Choroid plexus epithelial cell (primary cell): ENCODE data around the gene WBP1.

ENCODE experiments used
- DNase-seq: peaks from one replicate; pipeline ENCODE4 v3.0.0-alpha.2; 2010; ENCODE audit warnings: low read depth
- H3K4me3 ChIP-seq: 2 replicates; pipeline ENCODE4 v1.5.1; 2011; ENCODE audit warnings: low read depth, mild to moderate bottlenecking, control low read depth, low read length, moderate library complexity
- TF ChIP-seq, protein P1 (sequence below): conservative IDR thresholded peaks from 2 replicates; pipeline ENCODE4 v1.5.1; 2011; ENCODE audit warnings: low read depth, mild to moderate bottlenecking, control low read depth, inconsistent platforms, low read length, moderate library complexity

WBP1 gene

DNA sequence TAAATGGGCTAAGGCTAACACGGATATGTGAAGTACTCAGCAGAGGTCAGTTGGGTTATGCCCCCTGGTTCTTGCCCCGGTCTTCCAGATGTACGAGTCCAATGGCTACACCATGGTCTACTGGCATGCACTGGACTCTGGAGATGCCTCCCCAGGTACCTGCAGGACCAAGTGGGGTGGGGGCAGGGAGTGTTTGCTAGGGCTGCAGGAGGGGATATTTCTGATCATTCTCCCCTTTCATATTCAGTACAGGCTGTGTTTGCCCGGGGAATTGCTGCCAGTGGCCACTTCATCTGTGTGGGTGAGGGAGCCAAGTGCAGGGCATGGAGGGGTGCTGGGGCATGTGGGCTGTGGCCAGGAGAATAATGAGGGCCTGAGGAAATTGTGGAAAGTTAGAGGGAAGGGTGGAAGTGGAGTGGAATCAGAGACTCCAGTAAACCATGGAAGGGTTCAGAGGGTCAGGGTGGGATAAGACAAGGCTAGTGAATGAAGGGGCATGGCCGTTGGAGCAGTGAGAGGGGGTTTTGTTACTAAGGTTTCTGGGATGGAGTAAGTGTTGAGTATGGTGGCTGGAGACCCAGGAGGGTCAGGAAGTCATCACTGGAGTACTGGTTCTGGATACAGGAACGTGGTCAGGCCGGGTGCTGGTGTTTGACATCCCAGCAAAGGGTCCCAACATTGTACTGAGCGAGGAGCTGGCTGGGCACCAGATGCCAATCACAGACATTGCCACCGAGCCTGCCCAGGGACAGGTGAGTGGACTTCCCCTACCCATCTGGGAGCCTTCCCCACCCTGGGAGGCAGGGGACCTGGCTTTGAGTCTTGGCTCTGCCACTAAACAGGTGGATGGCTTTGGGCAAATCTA lies 34.8 kb upstream of the WBP1 start:
- TF ChIP-seq, protein P1, sequence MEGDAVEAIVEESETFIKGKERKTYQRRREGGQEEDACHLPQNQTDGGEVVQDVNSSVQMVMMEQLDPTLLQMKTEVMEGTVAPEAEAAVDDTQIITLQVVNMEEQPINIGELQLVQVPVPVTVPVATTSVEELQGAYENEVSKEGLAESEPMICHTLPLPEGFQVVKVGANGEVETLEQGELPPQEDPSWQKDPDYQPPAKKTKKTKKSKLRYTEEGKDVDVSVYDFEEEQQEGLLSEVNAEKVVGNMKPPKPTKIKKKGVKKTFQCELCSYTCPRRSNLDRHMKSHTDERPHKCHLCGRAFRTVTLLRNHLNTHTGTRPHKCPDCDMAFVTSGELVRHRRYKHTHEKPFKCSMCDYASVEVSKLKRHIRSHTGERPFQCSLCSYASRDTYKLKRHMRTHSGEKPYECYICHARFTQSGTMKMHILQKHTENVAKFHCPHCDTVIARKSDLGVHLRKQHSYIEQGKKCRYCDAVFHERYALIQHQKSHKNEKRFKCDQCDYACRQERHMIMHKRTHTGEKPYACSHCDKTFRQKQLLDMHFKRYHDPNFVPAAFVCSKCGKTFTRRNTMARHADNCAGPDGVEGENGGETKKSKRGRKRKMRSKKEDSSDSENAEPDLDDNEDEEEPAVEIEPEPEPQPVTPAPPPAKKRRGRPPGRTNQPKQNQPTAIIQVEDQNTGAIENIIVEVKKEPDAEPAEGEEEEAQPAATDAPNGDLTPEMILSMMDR: no peak
- DNase-seq: no peak
- no peak overlapping the region for H3K4me3 ChIP-seq

DNA sequence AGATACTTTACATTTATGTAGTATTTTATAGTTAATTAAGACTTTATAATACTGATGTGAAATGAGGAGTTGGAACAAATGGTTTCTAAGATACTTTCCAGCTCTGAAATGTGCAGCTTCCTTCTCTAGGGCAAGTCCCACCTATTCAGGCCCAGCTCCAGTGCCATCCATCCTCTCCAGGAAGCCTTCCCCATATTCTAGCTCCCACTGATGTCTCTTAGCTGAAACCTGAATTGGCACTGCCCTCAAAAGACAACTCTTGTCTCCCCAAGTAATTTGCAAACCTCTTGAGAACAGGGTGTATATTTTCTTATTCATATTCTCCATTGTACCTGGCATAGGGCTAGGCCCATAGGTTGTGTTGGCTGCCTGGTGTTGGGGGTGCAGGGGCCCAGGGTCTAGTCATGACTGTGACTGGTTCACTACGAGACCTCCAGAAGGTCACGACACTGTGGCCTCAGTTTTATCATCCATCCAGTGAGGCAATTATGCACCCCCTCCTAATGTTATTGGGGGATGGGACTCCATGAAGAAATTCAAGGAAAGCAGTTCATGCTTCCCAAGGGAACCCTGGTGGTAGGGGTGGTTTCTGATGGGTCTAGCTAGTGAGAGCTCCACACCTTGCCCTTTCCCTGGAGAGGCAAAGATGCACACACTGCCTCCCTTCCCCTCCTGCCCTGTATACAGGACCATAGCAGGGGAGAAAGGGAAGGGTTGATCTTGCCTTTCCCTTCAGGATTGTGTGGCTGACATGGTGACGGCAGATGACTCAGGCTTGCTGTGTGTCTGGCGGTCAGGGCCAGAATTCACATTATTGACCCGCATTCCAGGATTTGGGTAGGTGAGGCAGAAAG lies 33.9 kb upstream of the WBP1 start:
- no peak for DNase-seq
- TF ChIP-seq, protein P1: no peak

DNA sequence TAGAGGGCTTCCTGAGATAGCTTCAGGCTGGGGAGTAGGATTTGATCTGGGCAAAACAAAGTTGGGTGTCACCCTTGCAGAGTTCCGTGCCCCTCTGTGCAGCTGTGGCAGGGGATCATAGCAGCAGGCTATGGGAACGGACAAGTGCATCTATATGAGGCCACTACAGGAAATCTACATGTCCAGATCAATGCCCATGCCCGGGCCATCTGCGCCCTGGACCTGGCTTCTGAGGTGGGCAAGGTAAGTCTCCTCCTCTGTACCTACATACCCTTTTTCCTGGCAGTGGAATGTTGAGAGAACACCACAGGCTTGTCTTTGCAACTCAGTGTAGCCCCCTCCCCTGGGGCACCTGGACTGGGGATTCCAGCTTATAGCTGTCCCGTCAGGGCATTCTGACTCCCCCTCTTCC lies 33.2 kb upstream of the WBP1 start:
- no peak for DNase-seq
- H3K4me3 ChIP-seq: no peak overlapping the region
- TF ChIP-seq, protein P1: no peak

More for the DNA sequence above, 33.9 kb upstream of the WBP1 start:
- no peak overlapping the region for H3K4me3 ChIP-seq

DNA sequence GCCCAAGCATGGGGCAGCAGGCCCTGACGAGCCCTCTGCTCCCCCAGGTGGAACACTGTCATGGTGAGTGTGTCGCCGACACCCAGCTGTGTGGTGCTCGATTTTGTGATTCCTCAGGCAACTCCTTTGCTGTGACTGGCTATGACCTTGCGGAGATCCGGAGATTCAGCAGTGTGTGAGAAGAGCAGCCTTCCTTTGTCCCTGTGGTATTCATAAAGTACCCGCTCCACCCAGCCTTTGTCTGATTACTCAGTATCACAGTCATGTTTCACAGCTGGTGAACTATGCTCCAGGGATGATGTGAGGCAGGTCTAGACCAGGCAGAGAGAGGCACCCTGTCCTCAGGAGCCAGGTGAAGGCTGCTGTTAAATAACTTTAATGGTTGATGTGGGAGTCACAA lies 32.7 kb upstream of the WBP1 start:
- DNase-seq: no peak
- TF ChIP-seq, protein P1: no peak
- no peak overlapping the region for H3K4me3 ChIP-seq

DNA sequence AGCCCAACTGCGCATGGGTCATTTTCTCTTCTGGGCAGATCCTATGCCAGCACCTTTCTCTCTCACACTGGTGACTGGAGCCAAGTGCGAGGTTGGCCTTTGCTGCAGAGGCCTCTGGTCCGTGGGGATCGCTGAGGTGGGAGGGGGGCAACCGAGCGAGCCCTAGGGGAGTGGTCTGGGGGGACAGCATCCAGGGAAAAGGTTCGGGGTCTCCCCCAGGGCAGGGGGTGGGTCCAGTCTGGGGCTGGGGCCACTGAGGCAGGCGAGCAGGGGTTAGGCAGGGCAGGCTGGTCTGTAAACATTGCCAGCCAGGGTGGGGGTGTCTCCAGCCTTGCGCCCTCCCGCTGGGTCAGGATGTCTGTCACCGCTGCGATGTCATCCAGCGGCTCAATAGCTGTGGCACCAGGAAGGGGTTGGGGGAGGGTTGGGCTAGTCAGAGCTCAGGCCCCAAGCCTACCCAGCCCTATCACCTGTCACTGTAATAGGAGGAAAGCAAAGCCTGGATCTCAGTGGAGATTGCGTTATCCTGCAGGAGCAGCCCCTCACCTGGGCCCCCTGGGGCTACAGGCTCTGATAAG lies 32.0 kb upstream of the WBP1 start:
- TF ChIP-seq, protein P1: no peak
- no peak overlapping the region for H3K4me3 ChIP-seq
- no peak for DNase-seq

DNA sequence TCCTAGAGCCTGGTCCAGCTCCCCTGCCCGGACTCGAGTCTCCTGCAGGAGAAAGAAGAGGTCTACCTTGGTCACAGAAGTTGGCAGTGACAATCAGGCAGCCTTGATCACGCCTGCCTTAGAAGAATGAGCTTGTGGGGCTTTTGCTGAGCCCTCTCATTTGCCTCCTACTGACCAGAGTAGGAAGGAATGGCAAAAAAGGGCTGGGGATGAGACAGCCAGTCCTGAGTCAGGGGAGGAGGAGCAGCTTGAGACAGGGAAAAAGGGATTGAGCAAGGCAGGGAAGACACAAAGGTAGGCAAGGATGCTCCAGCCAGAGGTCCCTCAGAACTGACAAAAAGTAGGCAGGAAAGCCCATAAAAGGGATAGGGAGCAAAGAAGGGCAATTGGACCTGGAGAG lies 30.7 kb upstream of the WBP1 start:
- TF ChIP-seq, protein P1: no peak
- no peak overlapping the region for H3K4me3 ChIP-seq
- DNase-seq: no peak
